H1 (cell line): ENCODE data around the gene PIAS4.

ENCODE experiments used
- BRCA1 ChIP-seq: IDR thresholded peaks from 2 replicates; pipeline ENCODE4 v1.6.1; 2012; ENCODE audit warnings: low read depth, low read length, improper control_type of control experiment
- CEBPB ChIP-seq: IDR thresholded peaks from 2 replicates; pipeline ENCODE4 v1.6.1; 2012; ENCODE audit warnings: low read depth, low read length
- CHD2 ChIP-seq: IDR thresholded peaks from 2 replicates; pipeline ENCODE4 v1.6.1; 2012; ENCODE audit warnings: low read length, improper control_type of control experiment
- CREB1 ChIP-seq: IDR thresholded peaks from 2 replicates; pipeline ENCODE4 v1.6.1; 2012; ENCODE audit warnings: inconsistent platforms
- EP300 ChIP-seq, 2 experiments: IDR thresholded peaks; 1 replicate in 1 of 2; 2 replicates in 1 of 2; pipeline ENCODE4 v1.6.1; 2011 to 2012; ENCODE audit warnings: low read depth in 2 of 2, low read length in 2 of 2, mild to moderate bottlenecking in 2 of 2, borderline replicate concordance in 1 of 2, inconsistent platforms in 1 of 2, moderate library complexity in 1 of 2
- EZH2 ChIP-seq: fragments of 200-600 bp; sonication (generic); IDR thresholded peaks from 2 replicates; pipeline ENCODE4 v1.7.1; 2012; ENCODE audit warnings: low read depth, mild to moderate bottlenecking, moderate library complexity, low read length, inconsistent platforms; ENCODE audit not compliant: severe bottlenecking
- JUND ChIP-seq: IDR thresholded peaks from 2 replicates; pipeline ENCODE4 v1.6.1; 2011; ENCODE audit warnings: mild to moderate bottlenecking, improper control_type of control experiment, low read length
- POLR2A ChIP-seq, 2 experiments: IDR thresholded peaks; 1 replicate in 1 of 2; 2 replicates in 1 of 2; pipeline ENCODE4 v1.6.1; 2011; ENCODE audit warnings: low read depth in 2 of 2, low read length in 2 of 2, mild to moderate bottlenecking in 2 of 2; ENCODE audit errors: control extremely low read depth in 1 of 2
- POLR2AphosphoS5 ChIP-seq: IDR thresholded peaks from 2 replicates; pipeline ENCODE4 v1.6.1; 2011; ENCODE audit warnings: low read depth, low read length
- SIX5 ChIP-seq: IDR thresholded peaks from 2 replicates; pipeline ENCODE4 v1.6.1; 2011; ENCODE audit warnings: mild to moderate bottlenecking, low read depth, low read length
- SP1 ChIP-seq: IDR thresholded peaks from 2 replicates; pipeline ENCODE4 v1.6.1; 2011; ENCODE audit warnings: low read depth, low read length
- TF ChIP-seq, protein P1 (sequence below), 3 experiments: IDR thresholded peaks; 1 replicate in 2 of 3; 2 replicates in 1 of 3; pipeline versions ENCODE4 v1.5.1 to v1.6.1; 2011; ENCODE audit warnings: low read length in 3 of 3, mild to moderate bottlenecking in 3 of 3, inconsistent platforms in 2 of 3, low read depth in 1 of 3, moderate library complexity in 1 of 3; ENCODE audit not compliant: insufficient read depth in 1 of 3; ENCODE audit errors: control extremely low read depth in 1 of 3

DNA sequence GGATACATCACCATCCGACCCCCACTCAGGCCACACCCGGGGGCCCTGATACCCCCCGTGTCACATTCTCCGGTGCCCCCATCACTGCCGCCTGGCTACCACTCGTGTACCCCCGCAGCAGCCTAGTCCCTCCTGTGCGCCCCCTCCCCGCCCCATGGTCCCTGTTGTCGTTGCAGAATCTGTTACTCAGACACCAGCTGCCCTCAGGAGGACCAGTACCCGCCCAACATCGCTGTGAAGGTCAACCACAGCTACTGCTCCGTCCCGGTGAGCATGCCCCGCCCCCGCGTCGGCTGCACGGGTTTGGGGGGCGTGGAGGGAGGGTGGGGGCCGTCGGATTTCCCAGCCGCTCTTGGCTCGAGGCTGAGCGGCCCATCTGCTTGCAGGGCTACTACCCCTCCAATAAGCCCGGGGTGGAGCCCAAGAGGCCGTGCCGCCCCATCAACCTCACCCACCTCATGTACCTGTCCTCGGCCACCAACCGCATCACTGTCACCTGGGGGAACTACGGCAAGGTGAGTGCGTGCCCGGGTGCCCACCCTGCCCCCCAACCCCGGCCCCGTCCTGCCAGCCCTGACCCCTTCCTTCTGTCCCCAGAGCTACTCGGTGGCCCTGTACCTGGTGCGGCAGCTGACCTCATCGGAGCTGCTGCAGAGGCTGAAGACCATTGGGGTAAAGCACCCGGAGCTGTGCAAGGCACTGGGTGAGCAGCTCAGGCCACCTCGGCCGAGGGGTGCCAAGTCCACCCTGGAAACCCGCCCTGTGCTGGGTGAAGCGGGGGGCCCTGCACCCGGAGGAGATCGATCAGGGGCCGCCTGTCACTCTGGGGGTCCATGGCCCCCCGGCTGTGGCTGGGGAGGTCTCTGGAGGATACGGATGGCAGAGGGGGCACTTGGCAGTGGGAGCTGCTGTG is 21.1 kb downstream of the PIAS4 start:
- TF ChIP-seq EP300 (IDR thresholded peaks at IDR 0.05; ENCODE audit: borderline replicate concordance in 1 of 2, low read depth in 2 of 2, low read length in 2 of 2) (no peak), BRCA1 (no peak), CREB1 (no peak), SP1 (no peak), POLR2AphosphoS5 (no peak), CHD2 (no peak), JUND (no peak), CEBPB (no peak), POLR2A (IDR thresholded peaks at IDR 0.05; ENCODE audit: control extremely low read depth in 1 of 2, low read depth in 2 of 2, low read length in 2 of 2) (no peak), EZH2 (no peak), SIX5 (no peak)
- TF ChIP-seq, protein P1, sequence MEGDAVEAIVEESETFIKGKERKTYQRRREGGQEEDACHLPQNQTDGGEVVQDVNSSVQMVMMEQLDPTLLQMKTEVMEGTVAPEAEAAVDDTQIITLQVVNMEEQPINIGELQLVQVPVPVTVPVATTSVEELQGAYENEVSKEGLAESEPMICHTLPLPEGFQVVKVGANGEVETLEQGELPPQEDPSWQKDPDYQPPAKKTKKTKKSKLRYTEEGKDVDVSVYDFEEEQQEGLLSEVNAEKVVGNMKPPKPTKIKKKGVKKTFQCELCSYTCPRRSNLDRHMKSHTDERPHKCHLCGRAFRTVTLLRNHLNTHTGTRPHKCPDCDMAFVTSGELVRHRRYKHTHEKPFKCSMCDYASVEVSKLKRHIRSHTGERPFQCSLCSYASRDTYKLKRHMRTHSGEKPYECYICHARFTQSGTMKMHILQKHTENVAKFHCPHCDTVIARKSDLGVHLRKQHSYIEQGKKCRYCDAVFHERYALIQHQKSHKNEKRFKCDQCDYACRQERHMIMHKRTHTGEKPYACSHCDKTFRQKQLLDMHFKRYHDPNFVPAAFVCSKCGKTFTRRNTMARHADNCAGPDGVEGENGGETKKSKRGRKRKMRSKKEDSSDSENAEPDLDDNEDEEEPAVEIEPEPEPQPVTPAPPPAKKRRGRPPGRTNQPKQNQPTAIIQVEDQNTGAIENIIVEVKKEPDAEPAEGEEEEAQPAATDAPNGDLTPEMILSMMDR (IDR thresholded peaks at IDR 0.05; ENCODE audit: control extremely low read depth in 1 of 3, insufficient read depth in 1 of 3, low read depth in 1 of 3, low read length in 3 of 3) = no peak
